Heart left ventricle (tissue), 13 donors: ENCODE measurements around the gene PPP4R1.

Experiments used
- CTCF ChIP-seq, 12 donors: fragments of 200-600 bp; sonication (generic) in 4 of 12; IDR thresholded peaks; one replicate each; pipeline versions ENCODE4 v1.5.0 to v1.8.0; 2018 to 2022; ENCODE audit warnings: antibody characterized with exemption in 12 of 12, mild to moderate bottlenecking in 5 of 12
- POLR2A ChIP-seq, 2 donors: fragments of 450-650 bp; IDR thresholded peaks; one replicate each; pipeline ENCODE4 v1.6.1; 2017; ENCODE audit warnings: antibody characterized with exemption in 2 of 2, mild to moderate bottlenecking in 2 of 2, moderate library complexity in 2 of 2
- donor health status: ischemic (EF 13 %, LVEDD 7.1; RV severe dilation, severe dysfunction).
- donor health status: DM: no; HTN: yes; CAD: no.
- donor health status: DM: no; HTN: no; CAD: no.
- donor health status: ischemic (EF 25% LVEDD 6.9; RV normal size, moderate dysfunction).
- donor health status: ischemic (EF 25% LVEDD 5.7; RV mildly dilated, moderate dysfunction).
- donor health status: ischemic (EF 35%, LVEDD 5.7; RV mildly dilated, moderate dysfunction).
- donor health status: nonischemic (EF 11% LVEDD 7.7; RV severe dilation, severe dysfunction).
- donor health status: DM: yes; HTN: yes; CAD: no.
- donor health status: PGD.
- donor health status: ischemic (EF 29% LVEDD 5.4; RV normal size, mild dysfunction).
- donor health status: nonischemic (EF 23%, LVEDD 6.1; RV moderate dilation, normal function).

- TF ChIP-seq CTCF (IDR thresholded peaks at IDR 0.05) (no peak), POLR2A (IDR thresholded peaks at IDR 0.05) (no peak)
Observed at GRCh38 chr18:9531791-9532410, 82.5 kb downstream of the PPP4R1 start.
